Urinary bladder (tissue), 4 donors: Measurements from ENCODE around the gene ACTR6. TPM values are rescaled to one million over a fixed set of nuclear protein-coding genes. Genes with fewer than 3 reads are reported as not detected.
"Not testable (repeated sequence)": the region's sequence is repeated elsewhere in the genome, so short reads cannot be mapped to it uniquely, and the experiment has no call there.

Source experiments
- DNase-seq: peaks from one replicate; pipeline ENCODE4 v3.0.0-alpha.2; 2015; ENCODE audit errors: extremely low spot score
- H3K27ac ChIP-seq: one replicate; pipeline ENCODE4 v1.5.1; 2013; ENCODE audit warnings: low read depth, mild to moderate bottlenecking, moderate library complexity
- H3K36me3 ChIP-seq: one replicate; pipeline ENCODE4 v1.6.1; 2013; ENCODE audit warnings: mild to moderate bottlenecking, moderate library complexity; ENCODE audit not compliant: insufficient read depth
- H3K4me1 ChIP-seq: one replicate; pipeline ENCODE4 v1.6.1; 2013; ENCODE audit warnings: mild to moderate bottlenecking, moderate library complexity; ENCODE audit not compliant: insufficient read depth
- H3K4me3 ChIP-seq: one replicate; pipeline ENCODE4 v1.5.1; 2013; ENCODE audit warnings: low read depth, low read length
- whole genome bisulfite sequencing: extraction: QIAGEN DNeasy Blood & Tissue Kit; methylation state at CpG from one replicate; pipeline ENCODE4 v1.1.7; 2013; 5-methylcytosine and 5-hydroxymethylcytosine counted together
- polyA plus RNA-seq: library from polyadenylated mRNA; stranded (reverse); fragments of 200-250 nt; gene quantifications from one replicate; pipeline ENCODE4 v1.2.3, GENCODE V29; 2013
- total RNA-seq: library from RNA; depleted of rRNA; stranded (reverse); fragments of >200 nt; gene quantifications from one replicate; pipeline ENCODE4 v1.2.3, GENCODE V29; 2014
- donor health status: healthy with polysubstance abuse.
- donor health status: healthy.

ACTR6 gene
- total and polyA plus RNA-seq, 2 donors = 23.5 to 31.8 TPM

DNA sequence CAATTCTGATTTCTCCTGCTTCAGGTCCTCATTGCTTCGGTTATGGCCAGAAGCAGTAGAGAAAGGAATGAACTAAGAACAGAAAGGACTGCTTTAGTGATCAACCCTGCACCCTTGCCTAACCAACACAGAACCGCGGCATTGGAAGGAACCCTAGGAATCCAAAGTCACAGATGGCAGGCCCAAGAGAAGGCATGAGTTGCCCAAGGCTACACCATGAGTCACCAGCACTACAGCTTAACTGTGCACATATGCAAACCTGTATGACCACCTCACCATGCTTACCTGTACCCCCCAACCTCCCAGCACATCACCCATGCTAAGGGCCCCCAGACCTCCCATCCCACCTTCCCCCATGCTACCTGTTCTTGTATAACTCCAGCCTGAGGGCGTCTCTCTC, 32.1 kb upstream of the ACTR6 start:
- H3K4me1 ChIP-seq = no peaks in the 10 kb centered on the region

DNA sequence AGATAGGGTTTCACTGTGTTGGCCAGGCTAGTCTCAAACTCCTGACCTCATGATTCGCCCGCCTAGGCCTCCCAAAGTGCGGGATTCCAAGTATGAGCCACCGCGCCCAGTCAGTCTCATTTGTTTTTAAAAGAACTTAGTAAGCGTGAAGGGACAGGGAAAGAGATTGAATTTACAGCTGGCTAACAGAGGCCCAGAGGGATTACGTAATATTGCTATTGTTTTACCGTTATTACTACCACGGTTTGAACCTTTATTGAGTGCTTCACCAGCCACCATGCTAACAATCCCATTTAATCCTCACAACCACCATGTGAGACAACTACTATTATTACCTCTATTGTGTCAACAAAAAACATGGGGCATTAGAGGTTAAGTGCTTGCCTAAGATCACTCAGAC, 31.3 kb upstream of the ACTR6 start:
- WGBS = 97% methylated on average over 9 of the region's 9 CpGs
- H3K27ac ChIP-seq = no peak overlapping the region
- no peaks in the 10 kb centered on the region for H3K36me3 ChIP-seq
- H3K4me1 ChIP-seq = no peaks in the 10 kb centered on the region
- no peak for DNase-seq
- H3K4me3 ChIP-seq = no peak overlapping the region

More for the DNA sequence above, 32.1 kb upstream of the ACTR6 start:
- Histone ChIP-seq H3K4me3 (no peak overlapping the region), H3K36me3 (no peaks in the 10 kb centered on the region), H3K27ac (no peak overlapping the region)
- DNase-seq = no peak
- 96% methylated on average over 4 of the region's 4 CpGs for WGBS

GRCh38 chr12:100170313-100170858, 30.2 kb upstream of the ACTR6 start:
- 65% methylated on average over 7 of the region's 7 CpGs for WGBS
- H3K27ac ChIP-seq = no peak overlapping the region
- no peak for DNase-seq

DNA sequence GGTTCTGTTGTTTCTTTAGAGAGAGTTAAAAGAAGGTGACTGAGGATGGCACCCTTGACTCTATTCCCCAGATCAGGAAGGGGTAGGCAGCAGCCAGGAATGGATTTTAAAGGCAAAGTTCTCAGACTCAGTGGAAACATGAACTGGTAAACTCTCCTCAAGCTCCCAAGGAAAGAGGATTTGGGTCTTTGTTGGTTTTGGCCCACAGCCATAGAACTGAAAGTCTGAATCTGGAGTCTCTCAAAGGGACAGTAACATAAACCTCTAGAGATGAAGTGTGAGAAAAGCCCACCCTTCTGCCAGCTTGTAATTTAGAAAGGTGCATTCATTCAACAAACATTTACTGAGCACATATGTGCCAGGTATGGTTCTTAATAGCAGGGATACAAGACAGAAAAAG, 29.4 kb upstream of the ACTR6 start:
- Histone ChIP-seq H3K4me3 (no peak overlapping the region), H3K4me1 (no peaks in the 10 kb centered on the region), H3K36me3 (no peaks in the 10 kb centered on the region), H3K27ac (no peak overlapping the region)
- no peak for DNase-seq

More at GRCh38 chr12:100170313-100170858, 30.2 kb upstream of the ACTR6 start:
- Histone ChIP-seq H3K4me1 (no peaks in the 10 kb centered on the region), H3K4me3 (no peak overlapping the region), H3K36me3 (no peaks in the 10 kb centered on the region)

- Histone ChIP-seq H3K4me1 (no peaks in the 10 kb centered on the region), H3K36me3 (no peaks in the 10 kb centered on the region), H3K4me3 (no peak overlapping the region), H3K27ac (no peak overlapping the region)
- 96% methylated on average over 6 of the region's 6 CpGs for WGBS
- DNase-seq = no peak
These were observed 27.5 kb upstream of the ACTR6 start for GRCh38 chr12:100173111-100173510.

DNA sequence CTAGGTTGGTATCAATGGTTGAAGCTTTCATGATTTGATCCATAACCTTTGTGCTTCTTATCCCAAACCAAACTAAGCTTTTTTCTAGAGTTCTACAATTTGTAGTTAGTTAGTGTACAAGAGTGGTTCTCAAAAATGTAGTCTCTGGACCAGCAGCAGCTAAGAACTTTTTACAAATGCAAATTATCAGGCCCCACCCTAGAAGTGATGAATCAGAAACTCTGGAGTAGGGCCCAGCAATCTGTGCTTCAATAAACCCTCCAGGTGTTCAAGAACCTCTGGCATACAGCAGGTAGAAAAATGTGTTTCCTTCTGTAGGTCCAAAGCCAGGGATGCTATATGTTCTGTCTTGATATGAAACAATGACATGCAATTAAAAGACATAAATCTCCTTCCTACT, 26.1 kb upstream of the ACTR6 start:
- Histone ChIP-seq H3K27ac (no peak overlapping the region), H3K4me3 (no peak overlapping the region), H3K4me1 (no peaks in the 10 kb centered on the region), H3K36me3 (no peaks in the 10 kb centered on the region)
- no peak for DNase-seq

- H3K36me3 ChIP-seq, H3K4me3 ChIP-seq, DNase-seq, H3K4me1 ChIP-seq, H3K27ac ChIP-seq: not testable (repeated sequence)
- 92% methylated on average over 8 of the region's 8 CpGs for WGBS
These were observed 24.1 kb upstream of the ACTR6 start for GRCh38 chr12:100176493-100176892.

GRCh38 chr12:100179252-100179651, 21.4 kb upstream of the ACTR6 start:
- H3K4me3 ChIP-seq = no peak overlapping the region
- DNase-seq = no peak
- no peaks in the 10 kb centered on the region for H3K36me3 ChIP-seq
- H3K27ac ChIP-seq = no peak overlapping the region
- WGBS = 90% methylated on average over 2 of the region's 2 CpGs
- H3K4me1 ChIP-seq = no peaks in the 10 kb centered on the region

GRCh38 chr12:100184549-100185145, 16.0 kb upstream of the ACTR6 start:
- H3K4me1 ChIP-seq = no peaks in the 10 kb centered on the region
- no peak overlapping the region for H3K27ac ChIP-seq
- WGBS = 88% methylated on average over 8 of the region's 8 CpGs
- H3K4me3 ChIP-seq = no peak overlapping the region
- H3K36me3 ChIP-seq = no peaks in the 10 kb centered on the region
- DNase-seq = no peak

DNA sequence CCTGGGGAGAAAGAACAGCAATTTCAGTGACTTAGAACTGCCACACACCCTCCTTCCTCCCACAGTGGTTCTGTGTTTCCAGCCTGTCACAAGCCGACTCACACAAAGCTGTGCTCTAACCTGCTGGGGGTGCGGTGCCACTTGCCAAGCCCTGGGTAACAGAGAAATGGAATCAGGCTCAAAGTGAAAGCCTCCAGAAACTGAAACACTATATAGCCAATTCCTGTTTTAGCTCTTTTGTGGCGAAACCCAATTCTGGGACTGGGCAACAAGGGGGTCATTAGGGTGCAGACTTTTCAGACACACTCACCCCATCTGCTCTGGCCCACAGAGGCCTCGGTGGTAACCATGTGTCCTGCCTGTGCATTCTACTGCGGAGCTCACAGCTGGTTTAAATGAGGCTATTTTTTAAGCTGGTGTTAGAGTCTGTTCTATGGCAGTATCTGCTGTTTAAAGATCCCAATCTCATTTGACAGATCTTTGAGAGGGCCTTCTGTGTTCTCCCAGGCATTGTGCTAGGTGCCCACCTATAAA, 15.2 kb upstream of the ACTR6 start:
- Histone ChIP-seq H3K27ac (no peak overlapping the region), H3K4me1 (no peaks in the 10 kb centered on the region), H3K4me3 (no peak overlapping the region), H3K36me3 (no peaks in the 10 kb centered on the region)
- WGBS = 37% methylated on average over 5 of the region's 5 CpGs
- no peak for DNase-seq

DNA sequence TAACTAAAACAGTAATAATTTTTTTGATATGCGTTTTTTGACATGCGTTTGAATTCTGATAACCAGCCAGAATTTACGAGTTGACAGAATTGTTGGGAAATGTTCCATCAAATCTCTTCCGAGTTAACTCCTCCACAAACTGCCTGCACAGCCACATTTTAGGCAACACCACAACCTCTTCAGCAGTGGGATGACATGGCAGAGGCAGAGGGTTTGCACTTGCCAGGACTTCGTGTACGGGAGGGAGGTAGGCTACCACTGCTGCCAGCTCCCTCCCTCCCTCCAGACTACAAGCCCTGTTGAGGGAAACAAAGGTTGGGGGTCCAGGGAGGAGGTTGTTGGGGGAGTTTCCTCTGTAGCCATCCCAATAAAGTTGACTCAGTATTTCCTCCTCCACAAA, 14.5 kb upstream of the ACTR6 start:
- Histone ChIP-seq H3K36me3 (no peaks in the 10 kb centered on the region), H3K4me1 (no peaks in the 10 kb centered on the region), H3K27ac (no peak overlapping the region), H3K4me3 (no peak overlapping the region)
- no peak for DNase-seq
- 25% methylated on average over 6 of the region's 6 CpGs for WGBS

GRCh38 chr12:100187068-100187467, 13.5 kb upstream of the ACTR6 start:
- 87% methylated on average over 5 of the region's 5 CpGs for WGBS
- H3K4me3 ChIP-seq = no peak overlapping the region
- H3K4me1 ChIP-seq = no peaks in the 10 kb centered on the region
- no peak for DNase-seq
- no peak overlapping the region for H3K27ac ChIP-seq
- H3K36me3 ChIP-seq = no peaks in the 10 kb centered on the region

- no peak overlapping the region for H3K27ac ChIP-seq
These were observed 12.6 kb upstream of the ACTR6 start for GRCh38 chr12:100187857-100188519.

DNA sequence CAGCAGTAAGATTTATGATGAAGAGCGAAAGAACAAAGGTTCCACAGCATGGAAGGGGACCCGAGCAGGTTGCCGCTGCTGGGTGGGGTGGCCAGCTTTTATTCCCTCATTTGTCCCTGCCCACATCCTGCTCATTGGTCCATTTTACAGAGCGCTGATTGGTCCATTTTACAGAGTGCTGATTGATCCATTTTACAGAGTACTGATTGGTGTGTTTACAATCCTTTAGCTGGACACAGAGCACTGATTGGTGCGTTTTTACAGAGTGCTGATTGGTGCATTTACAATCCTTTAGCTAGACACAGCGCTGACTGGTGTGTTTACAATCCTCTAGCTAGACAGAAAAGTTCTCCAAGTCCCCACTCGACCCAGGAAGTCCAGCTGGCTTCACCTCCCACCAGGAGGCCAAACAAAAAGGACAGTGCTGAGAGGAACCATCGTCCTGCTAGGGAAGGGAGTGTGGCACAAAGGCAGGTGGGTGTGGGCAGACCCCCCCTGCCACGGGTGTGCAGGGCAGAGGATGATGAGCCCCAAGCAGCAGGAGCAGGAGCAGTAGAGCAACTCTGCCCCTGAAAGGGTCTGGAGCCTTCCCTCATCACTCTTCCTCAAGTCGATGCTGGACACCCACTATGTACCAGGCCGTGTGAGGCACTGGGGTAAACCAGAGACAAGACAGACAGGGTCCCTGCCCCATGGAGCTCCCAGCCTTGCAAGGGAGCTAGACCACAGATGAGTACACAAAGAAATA, 11.6 kb upstream of the ACTR6 start:
- WGBS = 82% methylated on average over 11 of the region's 11 CpGs
- not testable (repeated sequence) for H3K27ac ChIP-seq, H3K4me3 ChIP-seq, DNase-seq, H3K36me3 ChIP-seq, H3K4me1 ChIP-seq

More at GRCh38 chr12:100187857-100188519, 12.6 kb upstream of the ACTR6 start:
- no peak for DNase-seq
- H3K36me3 ChIP-seq = no peaks in the 10 kb centered on the region
- 94% methylated on average over 5 of the region's 5 CpGs for WGBS
- H3K4me1 ChIP-seq = no peaks in the 10 kb centered on the region
- H3K4me3 ChIP-seq = no peak overlapping the region
